Stimulated activated CD4-positive, alpha-beta T cell treated with anti-CD3 and anti-CD28 coated beads, Interleukin-1b, Interleukin-23, amount 100 ng/mL, for 4 hours (primary cell): Measurements from ENCODE around the gene CIT.
"Not testable (repeated sequence)": the region's sequence is repeated elsewhere in the genome, so short reads cannot be mapped to it uniquely, and the experiment has no call there.

ENCODE experiments used
- DNase-seq, 2 donors: peaks; one replicate each; pipeline ENCODE4 v3.0.0-alpha.2; 2020; ENCODE audit warnings: low read depth in 2 of 2

CIT gene

GRCh38 chr12:119676573-119676972, 200.5 kb downstream of the CIT start:
- DNase-seq: no peak

DNA sequence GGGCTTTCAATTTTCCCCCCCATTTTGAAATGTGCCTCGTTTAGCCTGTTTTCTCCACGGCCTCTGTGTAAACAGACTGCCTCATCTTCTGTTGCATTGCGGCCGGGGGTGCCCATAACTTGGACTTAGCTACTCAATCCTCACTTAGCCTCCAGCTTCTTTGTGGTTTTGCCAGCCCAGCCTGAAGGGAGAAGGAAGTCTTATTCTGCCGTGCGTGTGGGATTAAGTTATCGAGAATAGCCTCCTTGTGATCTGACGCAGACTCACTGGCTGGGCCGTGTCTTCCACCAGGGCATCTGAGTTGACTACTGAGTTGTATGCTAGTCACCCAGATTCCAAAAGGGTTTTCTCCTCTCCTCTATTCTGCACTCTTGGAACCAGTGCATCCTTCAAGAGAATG, 201.1 kb downstream of the CIT start:
- no peak for DNase-seq

DNA sequence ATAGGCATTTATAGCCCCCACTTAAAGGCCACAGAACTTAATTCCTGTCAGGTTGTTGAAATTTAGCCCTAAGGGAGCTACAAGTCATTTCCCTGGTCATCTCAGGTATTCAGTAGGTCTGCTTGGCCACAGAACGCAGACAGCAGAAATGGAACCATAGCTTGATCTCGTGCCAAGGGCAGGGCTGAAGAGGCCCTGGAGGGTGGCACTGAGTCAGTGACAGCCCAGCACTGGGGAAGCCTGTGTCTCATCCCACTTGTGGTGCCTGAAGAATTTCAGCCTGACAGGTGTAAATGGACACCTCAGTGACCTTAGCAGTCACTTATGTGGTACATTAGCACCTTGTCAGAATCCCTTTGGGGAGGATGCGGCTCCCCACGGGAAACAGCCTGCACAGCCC, 202.6 kb downstream of the CIT start:
- DNase-seq: no peak

GRCh38 chr12:119673634-119674033, 203.5 kb downstream of the CIT start:
- DNase-seq: no peak

- DNase-seq: no peak
Observed at GRCh38 chr12:119672194-119672593, 204.9 kb downstream of the CIT start.

DNA sequence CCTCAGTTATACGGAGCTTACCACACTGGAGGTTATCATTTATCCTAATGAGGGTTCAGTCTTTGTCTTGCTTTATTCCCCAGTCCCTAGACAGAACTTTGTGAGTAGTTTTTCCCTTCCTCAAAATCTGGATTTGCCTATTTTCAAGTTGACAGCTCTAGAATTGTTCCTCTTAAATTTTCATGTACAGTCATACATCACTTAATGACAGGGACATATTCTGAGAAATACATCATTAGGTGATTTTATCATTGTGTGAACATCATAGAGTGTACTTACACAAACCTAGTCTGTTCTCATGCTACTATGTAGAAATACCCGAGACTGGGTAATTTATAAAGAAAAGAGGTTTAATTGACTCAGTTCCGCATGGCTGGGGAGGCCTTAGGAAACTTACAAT, 206.1 kb downstream of the CIT start:
- no peak for DNase-seq

DNA sequence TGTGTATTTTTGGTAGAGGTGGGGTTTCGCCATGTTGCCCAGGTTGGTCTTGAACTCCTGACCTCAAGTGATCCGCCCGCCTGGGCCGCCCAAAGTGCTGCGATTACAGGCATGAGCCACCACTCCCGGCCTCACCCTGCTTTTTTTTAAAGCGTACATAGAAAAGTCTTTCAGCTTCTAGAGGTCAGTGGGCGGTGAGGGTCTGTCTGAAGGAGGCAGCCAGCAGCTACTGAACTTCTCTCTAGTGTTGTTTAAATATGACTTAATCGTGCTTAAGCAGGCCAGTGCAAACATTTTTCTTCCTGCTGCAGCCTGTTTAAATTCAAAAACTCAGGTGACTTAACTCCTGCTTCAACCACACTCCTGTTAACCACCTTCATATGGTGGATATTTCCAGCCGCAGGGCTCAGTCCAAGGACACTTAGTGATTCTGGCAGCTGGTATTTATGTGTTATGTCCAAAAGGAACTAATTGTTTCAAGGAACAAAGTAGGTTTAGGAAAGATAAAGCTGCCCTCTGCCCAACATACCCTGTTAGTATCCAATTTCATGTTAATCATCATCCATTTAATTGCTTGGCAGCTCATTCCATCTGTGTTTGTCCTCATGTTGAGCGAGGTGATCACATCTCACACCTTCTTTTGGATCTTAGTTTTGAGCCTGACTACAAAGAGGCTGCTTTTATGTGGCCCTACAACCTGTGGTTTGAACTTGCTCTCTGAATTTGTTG, 207.2 kb downstream of the CIT start:
- no peak for DNase-seq

GRCh38 chr12:119668324-119668841, 208.7 kb downstream of the CIT start:
- peak in 1 of 2 donors; percentile 2 for DNase-seq

- DNase-seq: peak; percentile 89 to 92
Observed at GRCh38 chr12:119667577-119668323, 209.4 kb downstream of the CIT start, which contains the start of gene PRKAB1. TSS of gene PRKAB1 (plus strand) at chr12:119668133. CDS start at chr12:119668245, 112 bp downstream.

GRCh38 chr12:119666900-119667576, 210.1 kb downstream of the CIT start:
- DNase-seq: no peak

- no peak for DNase-seq
Observed at GRCh38 chr12:119666226-119666795, 210.8 kb downstream of the CIT start.

- no peak for DNase-seq
Observed at GRCh38 chr12:119665164-119665929, 211.8 kb downstream of the CIT start.

DNA sequence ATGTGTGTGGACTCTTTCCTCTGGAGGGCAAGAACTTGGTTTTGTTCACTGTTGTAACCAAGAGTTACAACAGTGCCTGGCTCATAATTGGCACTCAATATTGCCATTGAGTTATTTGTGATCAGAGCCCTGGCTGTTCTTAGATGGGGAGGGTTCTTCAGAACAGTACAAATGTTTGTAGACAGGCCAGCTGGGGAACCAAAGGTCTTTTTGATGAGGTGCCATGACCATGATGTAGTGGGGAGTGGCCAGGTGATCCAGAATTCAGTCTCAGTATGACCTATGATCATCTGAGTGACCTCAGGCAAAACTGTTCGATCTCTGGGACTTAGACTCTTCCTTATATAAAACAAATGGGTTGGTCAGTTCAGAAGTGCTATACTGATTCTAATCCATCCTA, 212.5 kb downstream of the CIT start:
- DNase-seq: no peak

DNA sequence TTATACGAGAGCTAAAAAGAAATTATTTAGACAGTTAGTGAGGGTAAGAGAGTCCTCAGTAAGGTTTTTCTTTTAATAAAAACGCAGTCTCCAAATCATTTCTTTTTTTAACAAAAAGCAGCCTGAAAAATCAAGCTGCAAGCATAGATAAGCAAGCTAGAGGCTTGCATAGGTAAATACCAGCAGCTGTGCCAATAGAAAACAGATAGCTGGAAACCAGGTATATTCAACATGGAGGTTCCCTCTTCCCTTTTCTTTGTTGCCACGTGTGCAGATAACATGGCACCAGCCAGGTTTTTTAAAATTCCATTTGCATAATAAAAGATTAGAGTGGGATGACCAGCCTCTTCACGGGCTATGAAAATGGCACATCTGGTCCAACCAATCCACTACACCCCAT, 215.2 kb downstream of the CIT start:
- no peak for DNase-seq

GRCh38 chr12:119660076-119660475, 217.0 kb downstream of the CIT start:
- no peak for DNase-seq

DNA sequence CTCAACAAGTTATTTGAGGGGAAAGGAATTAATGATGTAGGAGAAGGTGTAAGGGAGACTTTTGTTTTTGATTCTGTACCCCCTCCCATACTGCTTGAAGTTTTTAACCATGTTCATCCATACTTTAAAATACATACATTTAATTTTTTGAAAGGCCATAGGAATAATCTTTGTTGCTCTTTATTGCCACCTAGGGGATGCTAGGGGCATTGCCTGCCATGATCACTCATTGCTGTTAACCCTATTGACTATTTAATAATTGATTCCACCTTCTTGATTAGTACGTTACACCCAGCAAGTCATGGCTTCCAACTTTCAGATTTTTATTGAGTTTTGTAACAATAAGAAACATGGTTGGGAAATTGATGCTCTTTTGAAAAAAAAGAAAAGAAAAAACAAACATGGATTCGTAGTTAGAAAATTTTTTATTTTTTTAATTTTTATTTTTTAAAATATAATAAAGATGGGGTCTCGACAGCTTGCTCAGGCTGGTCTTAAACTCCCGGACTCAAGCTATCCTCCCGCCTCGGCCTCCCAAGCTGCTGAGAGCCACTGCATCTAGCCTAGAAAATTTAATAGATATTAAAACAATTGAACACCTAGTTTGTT, 217.7 kb downstream of the CIT start:
- peak in 1 of 2 donors; percentile 28 for DNase-seq

GRCh38 chr12:119658166-119658565, 219.0 kb downstream of the CIT start:
- not testable (repeated sequence) for DNase-seq

DNA sequence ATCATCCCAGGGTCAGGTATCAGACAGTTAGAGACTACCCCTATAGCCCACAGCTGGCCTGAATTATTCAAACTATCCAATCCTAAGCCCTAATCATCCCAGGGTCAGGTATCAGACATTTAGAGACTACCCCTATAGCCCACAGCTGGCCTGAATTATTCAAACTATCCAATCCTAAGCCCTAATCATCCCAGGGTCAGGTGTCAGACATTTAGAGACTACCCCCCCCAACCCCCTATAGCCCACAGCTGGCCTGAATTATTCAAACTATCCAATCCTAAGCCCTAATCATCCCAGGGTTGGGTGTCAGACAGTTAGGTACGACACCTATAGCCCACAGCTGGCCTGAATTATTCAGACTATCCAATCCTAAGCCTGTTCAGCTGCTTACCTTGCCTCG, 220.1 kb downstream of the CIT start:
- DNase-seq: not testable (repeated sequence)

- no peak for DNase-seq
Observed at GRCh38 chr12:119652665-119653064, 224.5 kb downstream of the CIT start.

GRCh38 chr12:119649202-119649808, 227.8 kb downstream of the CIT start:
- no peak for DNase-seq
